Uterus (tissue), 2 donors: ENCODE results near the gene GRIN2A.

Experiments used
- POLR2A ChIP-seq, 2 donors: fragments of 450-650 bp; IDR thresholded peaks; one replicate each; pipeline ENCODE4 v1.6.1; 2016; ENCODE audit warnings: antibody characterized with exemption in 2 of 2, mild to moderate bottlenecking in 1 of 2, moderate library complexity in 1 of 2
- TF ChIP-seq, protein P1 (sequence below), 4 experiments: fragments of 200-600 bp in 2 of 4; fragments of 450-650 bp in 2 of 4; sonication (generic) in 2 of 4; IDR thresholded peaks; one replicate each; pipeline ENCODE4 v1.5.1; 2016 to 2019; ENCODE audit warnings: antibody characterized with exemption in 4 of 4, mild to moderate bottlenecking in 2 of 4, moderate library complexity in 1 of 4

DNA sequence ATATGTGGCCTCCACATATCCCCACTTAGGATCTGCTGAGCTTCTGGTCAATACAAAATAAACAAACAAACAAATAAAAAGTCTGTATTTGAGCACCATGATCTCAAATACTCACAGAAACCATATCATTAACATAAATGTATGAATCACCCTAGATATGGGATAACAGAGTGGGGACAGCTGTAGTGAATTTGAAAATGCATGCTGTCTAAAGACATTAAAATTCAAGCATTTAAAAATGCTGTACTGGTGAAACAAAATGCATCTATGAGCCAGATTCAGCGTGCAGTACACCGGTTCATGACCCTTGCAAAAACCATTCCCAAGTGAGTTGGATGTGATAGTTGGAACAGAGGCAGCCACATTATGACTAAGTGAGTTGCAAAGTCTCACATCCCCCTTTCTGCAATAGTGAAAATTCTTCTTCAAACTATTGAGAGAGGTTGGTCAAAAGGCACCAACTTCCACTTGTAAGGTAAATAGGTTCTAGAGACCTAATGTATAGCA is 12.3 kb downstream of the GRIN2A start:
- TF ChIP-seq, protein P1, sequence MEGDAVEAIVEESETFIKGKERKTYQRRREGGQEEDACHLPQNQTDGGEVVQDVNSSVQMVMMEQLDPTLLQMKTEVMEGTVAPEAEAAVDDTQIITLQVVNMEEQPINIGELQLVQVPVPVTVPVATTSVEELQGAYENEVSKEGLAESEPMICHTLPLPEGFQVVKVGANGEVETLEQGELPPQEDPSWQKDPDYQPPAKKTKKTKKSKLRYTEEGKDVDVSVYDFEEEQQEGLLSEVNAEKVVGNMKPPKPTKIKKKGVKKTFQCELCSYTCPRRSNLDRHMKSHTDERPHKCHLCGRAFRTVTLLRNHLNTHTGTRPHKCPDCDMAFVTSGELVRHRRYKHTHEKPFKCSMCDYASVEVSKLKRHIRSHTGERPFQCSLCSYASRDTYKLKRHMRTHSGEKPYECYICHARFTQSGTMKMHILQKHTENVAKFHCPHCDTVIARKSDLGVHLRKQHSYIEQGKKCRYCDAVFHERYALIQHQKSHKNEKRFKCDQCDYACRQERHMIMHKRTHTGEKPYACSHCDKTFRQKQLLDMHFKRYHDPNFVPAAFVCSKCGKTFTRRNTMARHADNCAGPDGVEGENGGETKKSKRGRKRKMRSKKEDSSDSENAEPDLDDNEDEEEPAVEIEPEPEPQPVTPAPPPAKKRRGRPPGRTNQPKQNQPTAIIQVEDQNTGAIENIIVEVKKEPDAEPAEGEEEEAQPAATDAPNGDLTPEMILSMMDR (IDR thresholded peaks at IDR 0.05) = no peak
- TF ChIP-seq POLR2A (IDR thresholded peaks at IDR 0.05) = no peak
